ENCODE measurements around the gene CEP128.
"Not testable (repeated sequence)": the region's sequence is repeated elsewhere in the genome, so short reads cannot be mapped to it uniquely, and the experiment has no call there.

CEP128 gene

DNA sequence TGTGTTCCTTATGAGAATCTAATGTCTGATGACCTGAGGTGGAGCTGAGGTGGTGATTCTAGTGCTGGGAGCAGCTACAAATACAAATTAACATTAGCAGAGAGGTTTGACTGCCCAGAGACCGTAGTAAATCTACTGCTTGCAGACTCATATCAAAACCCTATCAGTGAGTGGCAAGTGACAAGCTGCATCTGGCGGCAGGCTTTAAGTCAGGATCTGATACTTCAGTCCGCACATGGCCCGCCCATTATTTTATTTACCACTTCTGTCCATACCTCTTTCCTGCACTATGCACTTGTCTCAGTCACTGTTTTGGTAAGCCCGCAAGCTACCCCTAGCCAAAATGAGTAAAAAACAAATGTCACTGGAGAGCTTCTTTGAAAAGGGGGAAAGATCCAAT is 11.4 kb downstream of the CEP128 start:
- H3K4me3 ChIP-seq (replicated peaks in 1 of 2; ENCODE audit: low read depth in 2 of 2, low read length in 2 of 2), result no peak overlapping the region
- no peak for DNase-seq (ENCODE audit: low read depth in 2 of 2)
- TF ChIP-seq, protein P1, sequence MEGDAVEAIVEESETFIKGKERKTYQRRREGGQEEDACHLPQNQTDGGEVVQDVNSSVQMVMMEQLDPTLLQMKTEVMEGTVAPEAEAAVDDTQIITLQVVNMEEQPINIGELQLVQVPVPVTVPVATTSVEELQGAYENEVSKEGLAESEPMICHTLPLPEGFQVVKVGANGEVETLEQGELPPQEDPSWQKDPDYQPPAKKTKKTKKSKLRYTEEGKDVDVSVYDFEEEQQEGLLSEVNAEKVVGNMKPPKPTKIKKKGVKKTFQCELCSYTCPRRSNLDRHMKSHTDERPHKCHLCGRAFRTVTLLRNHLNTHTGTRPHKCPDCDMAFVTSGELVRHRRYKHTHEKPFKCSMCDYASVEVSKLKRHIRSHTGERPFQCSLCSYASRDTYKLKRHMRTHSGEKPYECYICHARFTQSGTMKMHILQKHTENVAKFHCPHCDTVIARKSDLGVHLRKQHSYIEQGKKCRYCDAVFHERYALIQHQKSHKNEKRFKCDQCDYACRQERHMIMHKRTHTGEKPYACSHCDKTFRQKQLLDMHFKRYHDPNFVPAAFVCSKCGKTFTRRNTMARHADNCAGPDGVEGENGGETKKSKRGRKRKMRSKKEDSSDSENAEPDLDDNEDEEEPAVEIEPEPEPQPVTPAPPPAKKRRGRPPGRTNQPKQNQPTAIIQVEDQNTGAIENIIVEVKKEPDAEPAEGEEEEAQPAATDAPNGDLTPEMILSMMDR (IDR thresholded peaks at IDR 0.05; ENCODE audit: low read depth, low read length), result no peak

DNA sequence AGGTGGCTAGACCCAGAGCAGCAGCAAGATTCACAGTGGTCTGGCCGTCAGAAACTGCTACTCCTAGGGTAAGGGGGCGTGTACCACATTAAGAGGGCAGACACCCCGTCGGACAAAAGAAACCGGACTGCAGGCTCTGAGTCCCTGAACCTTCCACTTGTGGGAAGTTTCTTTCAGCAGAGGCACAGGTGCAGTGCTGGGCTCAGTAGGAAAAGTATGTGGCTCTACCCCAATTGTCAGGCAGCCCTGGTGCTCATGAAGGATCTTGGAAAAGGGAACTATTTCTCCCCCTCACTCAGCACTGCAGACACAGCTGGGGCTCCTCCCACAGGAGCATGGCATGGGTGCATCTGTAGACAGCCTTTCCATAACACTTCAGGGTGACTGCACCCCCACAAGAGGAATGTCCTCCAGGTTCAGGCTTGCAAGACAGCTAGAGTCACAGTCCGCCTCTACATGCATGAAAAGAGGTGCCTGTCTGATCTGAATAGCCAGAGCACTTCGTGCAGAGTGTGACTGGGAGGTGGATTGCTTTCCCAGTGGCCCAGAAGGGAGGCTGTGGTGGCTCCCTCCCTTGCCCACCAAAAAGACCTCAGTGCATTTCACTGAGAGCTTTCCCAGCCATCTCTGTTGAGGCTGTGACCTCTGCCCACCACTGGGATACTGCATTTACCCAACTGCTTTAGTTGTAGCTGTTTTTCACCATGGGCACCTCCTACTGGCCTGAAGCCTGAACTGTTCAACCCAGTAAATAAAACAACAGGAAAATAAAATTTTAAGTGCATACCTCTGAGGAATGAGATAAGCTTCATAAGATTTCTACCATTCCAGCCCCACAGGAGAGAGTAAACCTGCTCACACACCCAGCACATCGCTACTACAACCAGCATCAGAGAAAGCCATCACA is 14.2 kb downstream of the CEP128 start:
- TF ChIP-seq, protein P1 (IDR thresholded peaks at IDR 0.05; ENCODE audit: low read depth, low read length), result no peak
- H3K4me3 ChIP-seq (replicated peaks in 1 of 2; ENCODE audit: low read depth in 2 of 2, low read length in 2 of 2), result no peak overlapping the region
- no peak for DNase-seq (ENCODE audit: low read depth in 2 of 2)

DNA sequence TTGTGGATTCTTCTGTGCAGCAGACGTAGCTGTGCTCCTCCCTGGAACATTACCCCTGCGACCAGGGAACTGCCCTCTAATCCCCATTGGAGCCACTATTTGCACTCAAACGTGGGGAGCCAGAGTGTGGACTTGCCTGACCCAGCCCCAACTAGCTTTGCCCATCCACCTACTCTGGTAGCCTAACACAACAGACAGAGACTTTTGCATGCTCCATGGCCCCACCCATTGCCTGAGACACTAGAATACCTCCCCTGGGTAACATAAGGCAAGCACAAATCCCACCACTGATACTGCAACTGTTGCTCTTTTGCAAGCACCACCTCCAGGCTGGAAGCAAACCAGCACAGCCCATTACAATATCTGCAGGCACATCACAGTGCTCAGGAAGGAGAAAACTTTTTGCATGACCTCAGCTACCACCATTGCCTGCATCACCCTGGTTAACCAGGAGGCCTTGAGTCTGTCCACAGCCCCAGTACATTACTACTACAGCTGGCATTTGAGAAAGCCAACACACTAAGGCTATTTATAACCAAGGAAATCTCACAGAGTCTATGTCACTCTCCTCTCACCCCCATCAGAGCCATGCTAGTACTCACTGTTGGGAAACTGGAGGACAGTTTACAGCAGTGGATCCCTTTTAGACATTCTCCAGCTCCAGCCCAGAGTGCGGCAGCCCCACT is 15.0 kb downstream of the CEP128 start:
- TF ChIP-seq, protein P1 (IDR thresholded peaks at IDR 0.05; ENCODE audit: low read depth, low read length), result no peak

DNA sequence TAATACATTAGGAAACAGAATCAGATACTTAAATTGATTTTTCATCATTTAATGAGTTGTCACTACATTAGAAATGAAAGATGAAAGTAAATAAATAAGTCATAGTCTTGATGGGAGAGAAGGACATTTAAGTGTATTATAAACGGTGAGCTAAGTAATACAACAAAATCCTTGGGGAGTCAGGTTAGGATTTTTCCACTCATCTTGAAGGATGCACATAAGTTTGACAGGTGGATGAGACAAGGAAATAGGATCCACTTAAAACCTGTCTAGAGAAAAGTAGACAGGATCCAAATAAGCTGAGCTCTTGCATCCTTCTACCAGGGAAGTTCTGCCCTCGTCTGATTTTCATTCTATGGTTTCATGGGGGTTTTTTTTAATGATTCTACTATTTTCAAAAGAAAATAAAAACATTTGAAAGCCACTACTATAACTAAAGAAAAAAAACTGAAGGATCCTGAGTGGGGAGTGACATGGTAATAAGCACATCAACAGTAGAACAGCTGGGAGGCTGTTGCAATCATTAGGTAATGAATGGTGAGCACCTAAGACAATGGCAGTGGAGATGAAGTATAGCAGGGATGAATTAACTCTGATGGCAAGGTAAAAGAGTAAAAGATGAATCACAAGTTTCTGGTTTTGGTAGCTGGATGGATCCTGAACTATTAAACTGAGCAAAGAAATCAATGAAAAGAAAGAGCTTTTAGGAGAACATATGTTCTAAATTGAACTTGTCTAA is 17.0 kb downstream of the CEP128 start:
- DNase-seq (ENCODE audit: low read depth in 2 of 2), result no peak
- no peak overlapping the region for H3K4me3 ChIP-seq (replicated peaks in 1 of 2; ENCODE audit: low read depth in 2 of 2, low read length in 2 of 2)
- TF ChIP-seq, protein P1 (IDR thresholded peaks at IDR 0.05; ENCODE audit: low read depth, low read length), result no peak

More for the DNA sequence above, 15.0 kb downstream of the CEP128 start:
- peak; percentile 13 to 70 for DNase-seq (ENCODE audit: low read depth in 2 of 2)
- H3K4me3 ChIP-seq (replicated peaks in 1 of 2; ENCODE audit: low read depth in 2 of 2, low read length in 2 of 2), result no peak overlapping the region

DNA sequence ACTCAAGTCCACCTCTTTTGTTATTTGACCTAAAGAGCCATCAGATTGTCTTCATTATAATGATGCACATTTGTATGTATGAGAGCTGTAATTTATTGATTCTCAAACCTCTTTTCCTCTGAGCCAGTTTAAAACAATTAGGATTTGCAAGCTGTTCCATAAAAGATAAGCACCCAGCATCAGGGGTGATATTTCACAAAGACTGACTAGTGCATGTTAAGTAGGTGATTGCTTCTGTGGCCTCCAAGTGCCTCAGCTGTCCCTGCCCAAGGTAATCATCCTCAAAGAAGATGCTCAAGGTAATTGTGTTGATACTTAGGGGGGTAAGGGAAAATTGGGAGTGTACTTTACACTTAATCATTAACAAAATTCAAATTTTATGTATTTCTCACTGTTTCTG is 18.2 kb downstream of the CEP128 start:
- H3K4me3 ChIP-seq (replicated peaks in 1 of 2; ENCODE audit: low read depth in 2 of 2, low read length in 2 of 2), result no peak overlapping the region
- no peak for DNase-seq (ENCODE audit: low read depth in 2 of 2)
- TF ChIP-seq, protein P1 (IDR thresholded peaks at IDR 0.05; ENCODE audit: low read depth, low read length), result no peak

DNA sequence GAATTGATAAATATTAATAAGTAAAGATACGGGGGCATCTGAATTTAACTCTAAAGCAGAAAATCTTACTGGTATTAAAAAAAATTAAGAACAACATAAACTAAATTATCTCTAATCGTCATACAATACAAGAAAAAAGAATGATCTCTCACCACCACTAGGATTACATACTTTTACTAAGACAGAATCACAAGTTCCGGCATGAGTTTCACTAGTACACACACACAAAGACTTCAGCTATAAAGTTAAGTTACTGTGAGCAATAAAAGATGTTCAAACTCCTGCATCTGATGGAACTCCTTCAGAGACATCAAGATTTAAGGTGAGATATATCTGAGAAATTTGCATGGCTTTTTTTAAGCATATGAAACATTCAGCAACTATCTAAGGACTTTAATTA is 21.9 kb downstream of the CEP128 start:
- H3K4me3 ChIP-seq (replicated peaks in 1 of 2; ENCODE audit: low read depth in 2 of 2, low read length in 2 of 2), result no peak overlapping the region
- TF ChIP-seq, protein P1 (IDR thresholded peaks at IDR 0.05; ENCODE audit: low read depth, low read length), result no peak
- no peak for DNase-seq (ENCODE audit: low read depth in 2 of 2)

DNA sequence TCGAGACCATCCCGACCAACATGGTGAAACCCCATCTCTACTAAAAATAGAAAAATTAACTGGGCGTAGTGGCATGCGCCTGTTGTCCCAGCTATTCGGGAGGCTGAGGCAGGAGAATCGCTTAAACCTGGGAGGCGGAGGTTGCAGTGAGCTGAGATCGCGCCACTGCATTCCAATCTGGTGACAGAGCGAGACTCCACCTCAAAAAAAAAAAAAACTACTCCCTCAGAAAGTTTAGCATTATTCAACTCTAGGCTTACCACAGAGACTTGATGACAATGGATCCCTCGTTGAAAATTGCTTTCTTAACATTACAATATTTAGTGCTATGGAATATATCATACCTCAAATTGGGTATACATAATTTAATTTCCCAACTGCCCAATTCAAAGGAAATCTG is 29.5 kb downstream of the CEP128 start:
- DNase-seq (ENCODE audit: low read depth in 2 of 2); H3K4me3 ChIP-seq (replicated peaks in 1 of 2; ENCODE audit: low read depth in 2 of 2, low read length in 2 of 2): not testable (repeated sequence)

Data from cardiac fibroblast (primary cell).